A673 (cell line): Measurements from ENCODE around the gene ELP4.

ENCODE experiments used
- EZH2 ChIP-seq: fragments of 200-600 bp; sonication (generic); IDR thresholded peaks from 2 replicates; pipeline ENCODE4 v1.6.1; 2017; ENCODE audit warnings: borderline replicate concordance, low read depth, mild to moderate bottlenecking, mixed read lengths, antibody characterized with exemption, low read length; ENCODE audit not compliant: poor library complexity, severe bottlenecking
- TF ChIP-seq, protein P1 (sequence below): fragments of 300-800, 200-600 bp; sonication (generic); conservative IDR thresholded peaks from 2 replicates; pipeline ENCODE4 v1.5.1; 2017; ENCODE audit warnings: low read depth, mild to moderate bottlenecking, antibody characterized with exemption, low read length, moderate library complexity, mixed read lengths

DNA sequence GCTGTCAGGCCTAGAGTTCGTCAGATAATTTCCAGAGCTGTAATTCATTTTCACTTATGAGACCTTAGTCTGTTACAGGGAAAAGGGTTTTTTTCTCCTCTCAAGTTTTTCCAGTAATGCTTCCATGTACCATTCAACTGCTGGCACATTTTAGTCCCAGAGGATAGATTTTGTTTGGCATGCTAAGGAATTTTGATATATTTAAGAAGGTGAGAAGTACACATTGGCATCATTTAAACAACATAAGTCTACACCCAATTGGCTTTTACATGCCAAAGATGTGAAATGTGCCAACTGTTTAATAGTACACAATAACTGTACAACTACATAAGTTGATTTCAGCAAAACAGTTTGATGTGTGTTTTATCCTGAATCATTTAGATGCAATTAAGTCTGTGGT, 230.6 kb downstream of the ELP4 start:
- TF ChIP-seq, protein P1, sequence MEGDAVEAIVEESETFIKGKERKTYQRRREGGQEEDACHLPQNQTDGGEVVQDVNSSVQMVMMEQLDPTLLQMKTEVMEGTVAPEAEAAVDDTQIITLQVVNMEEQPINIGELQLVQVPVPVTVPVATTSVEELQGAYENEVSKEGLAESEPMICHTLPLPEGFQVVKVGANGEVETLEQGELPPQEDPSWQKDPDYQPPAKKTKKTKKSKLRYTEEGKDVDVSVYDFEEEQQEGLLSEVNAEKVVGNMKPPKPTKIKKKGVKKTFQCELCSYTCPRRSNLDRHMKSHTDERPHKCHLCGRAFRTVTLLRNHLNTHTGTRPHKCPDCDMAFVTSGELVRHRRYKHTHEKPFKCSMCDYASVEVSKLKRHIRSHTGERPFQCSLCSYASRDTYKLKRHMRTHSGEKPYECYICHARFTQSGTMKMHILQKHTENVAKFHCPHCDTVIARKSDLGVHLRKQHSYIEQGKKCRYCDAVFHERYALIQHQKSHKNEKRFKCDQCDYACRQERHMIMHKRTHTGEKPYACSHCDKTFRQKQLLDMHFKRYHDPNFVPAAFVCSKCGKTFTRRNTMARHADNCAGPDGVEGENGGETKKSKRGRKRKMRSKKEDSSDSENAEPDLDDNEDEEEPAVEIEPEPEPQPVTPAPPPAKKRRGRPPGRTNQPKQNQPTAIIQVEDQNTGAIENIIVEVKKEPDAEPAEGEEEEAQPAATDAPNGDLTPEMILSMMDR = no peak
- TF ChIP-seq EZH2 = no peak
